UCSD-AML1 (cell line): ENCODE data around the gene TSPAN14.

Experiments
- DNase-seq: peaks from one replicate; lab custom pipeline; 2025; ENCODE audit not compliant: unreplicated experiment; lab: John Stamatoyannopoulos, UW

Gene TSPAN14

GRCh38 chr10:80580638-80581468, 126.7 kb downstream of the TSPAN14 start:
- no peak for DNase-seq

- DNase-seq, result no peak
These were observed 127.3 kb downstream of the TSPAN14 start for GRCh38 chr10:80581469-80581835.

GRCh38 chr10:80582286-80582960, 128.3 kb downstream of the TSPAN14 start:
- no peak for DNase-seq
